Keratinocyte (primary cell): ENCODE data around the gene WWC2. TPM values are rescaled to one million over a fixed set of nuclear protein-coding genes. Genes with fewer than 3 reads are reported as not detected.

Experiments used
- DNase-seq: peaks from one replicate; pipeline ENCODE4 v3.0.0-alpha.2; 2011; ENCODE audit warnings: low read depth, missing footprints, low spot score
- FAIRE-seq: peaks from 2 replicates; lab custom pipeline; 2011; peaks lifted over from hg19 to GRCh38; lab: Jason Lieb, UNC
- H2AFZ ChIP-seq: 2 replicates; pipeline ENCODE4 v1.6.0; 2012; ENCODE audit warnings: low read length, control low read depth, inconsistent platforms; ENCODE audit not compliant: control insufficient read depth
- H3K27ac ChIP-seq: 2 replicates; pipeline ENCODE4 v1.5.1; 2011; ENCODE audit warnings: low read length; ENCODE audit not compliant: control insufficient read depth, insufficient read depth
- H3K27me3 ChIP-seq: 3 replicates; pipeline ENCODE4 v1.6.0; 2011; ENCODE audit warnings: low read length; ENCODE audit not compliant: control insufficient read depth, insufficient read depth; ENCODE audit errors: extremely low read depth
- H3K36me3 ChIP-seq, 2 experiments: 2 replicates in 1 of 2; 3 replicates in 1 of 2; pipeline ENCODE4 v1.5.1; 2011; ENCODE audit warnings: low read length in 2 of 2, mild to moderate bottlenecking in 1 of 2; ENCODE audit not compliant: control insufficient read depth in 2 of 2, insufficient read depth in 2 of 2; ENCODE audit errors: extremely low read depth in 1 of 2
- H3K4me1 ChIP-seq: 3 replicates; pipeline ENCODE4 v1.5.1; 2011; ENCODE audit warnings: low read length; ENCODE audit not compliant: control insufficient read depth, insufficient read depth; ENCODE audit errors: extremely low read depth
- H3K4me2 ChIP-seq: 3 replicates; pipeline ENCODE4 v1.6.0; 2011; ENCODE audit warnings: low read depth, low read length; ENCODE audit not compliant: control insufficient read depth, insufficient read depth; ENCODE audit errors: extremely low read depth
- H3K4me3 ChIP-seq, 3 experiments: fragments of 200-600 bp in 1 of 3; sonication (generic) in 1 of 3; 2 replicates in 2 of 3; 3 replicates in 1 of 3; pipeline ENCODE4 v1.5.1; 2011 to 2016; ENCODE audit warnings: low read length in 3 of 3, mild to moderate bottlenecking in 3 of 3, control low read depth in 2 of 3, inconsistent platforms in 1 of 3, low read depth in 1 of 3, mixed read lengths in 1 of 3, mixed run types in 1 of 3, moderate library complexity in 1 of 3; ENCODE audit not compliant: control insufficient read depth in 2 of 3, insufficient read depth in 2 of 3; ENCODE audit errors: extremely low read depth in 1 of 3
- H3K79me2 ChIP-seq: 2 replicates; pipeline ENCODE4 v1.6.0; 2012; ENCODE audit warnings: low read length; ENCODE audit not compliant: control insufficient read depth, insufficient read depth
- H3K9ac ChIP-seq: 3 replicates; pipeline ENCODE4 v1.6.0; 2011; ENCODE audit warnings: low read length; ENCODE audit not compliant: control insufficient read depth, insufficient read depth; ENCODE audit errors: extremely low read depth
- H3K9me1 ChIP-seq: 3 replicates; pipeline ENCODE4 v1.6.0; 2011; ENCODE audit warnings: low read length; ENCODE audit not compliant: control insufficient read depth, insufficient read depth; ENCODE audit errors: extremely low read depth
- H3K9me3 ChIP-seq: 2 replicates; pipeline ENCODE4 v1.5.1; 2012; ENCODE audit warnings: low read depth, low read length; ENCODE audit not compliant: control insufficient read depth
- H4K20me1 ChIP-seq: 3 replicates; pipeline ENCODE4 v1.6.0; 2011; ENCODE audit warnings: low read length; ENCODE audit not compliant: control insufficient read depth, insufficient read depth; ENCODE audit errors: extremely low read depth
- CTCF ChIP-seq, 3 experiments: IDR thresholded peaks in 1 of 3; conservative IDR thresholded peaks in 1 of 3; optimal IDR thresholded peaks in 1 of 3; 2 replicates in 2 of 3; 3 replicates in 1 of 3; pipeline versions ENCODE3 to v1.5.1; 2011; ENCODE audit warnings: low read length in 3 of 3, mild to moderate bottlenecking in 3 of 3, moderate library complexity in 2 of 3, control low read depth in 1 of 3, inconsistent platforms in 1 of 3; ENCODE audit not compliant: insufficient read depth in 2 of 3; ENCODE audit errors: extremely low read depth in 1 of 3
- EZH2 ChIP-seq: IDR thresholded peaks from one replicate; pipeline ENCODE4 v1.6.1; 2012; ENCODE audit warnings: inconsistent platforms, mild to moderate bottlenecking, low read length, moderate library complexity
- dilution Hi-C: fragments of 300-500 bp; cut with MboI; formaldehyde crosslinking; loops from one replicate; pipeline ENCODE4 v1.7.0; 2020; ENCODE audit warnings: low sequenced_read_pairs; ENCODE audit not compliant: extremely low pct_ligation_motif_present
- polyA plus RNA-seq, 5 experiments: library from polyadenylated mRNA; depleted of rRNA in 3 of 5; stranded (reverse) in 3 of 5; stranded (forward) in 1 of 5; unstranded in 1 of 5; fragments of >200 nt; gene quantifications; 1 replicate in 1 of 5; 2 replicates in 3 of 5; 3 replicates in 1 of 5; pipeline versions ENCODE4 v1.2.1 to v1.2.3, GENCODE V29; 2011 to 2012; ENCODE audit warnings: missing spikeins in 2 of 5, low read depth in 1 of 5, low replicate concordance in 1 of 5

Gene WWC2
- polyA plus RNA-seq, 1 donor (not counting 4 experiments of a cell fraction or from before 2014, with no cell fraction given), result 15.4 TPM

- DNase-seq, result no peak
- Histone ChIP-seq H3K9ac (no peak overlapping the region), H3K27ac (no peak overlapping the region), H3K79me2 (peaks cover 55% of the 10 kb centered on the region), H3K27me3 (no peaks in the 10 kb centered on the region), H3K4me1 (no peaks in the 10 kb centered on the region), H3K4me2 (no peak overlapping the region), H2AFZ (no peak overlapping the region), H3K4me3 (no peak overlapping the region), H4K20me1 (no peaks in the 10 kb centered on the region), H3K36me3 (no peaks in the 10 kb centered on the region), H3K9me3 (no peaks in the 10 kb centered on the region), H3K9me1 (no peaks in the 10 kb centered on the region)
- dilution Hi-C loops, result no loop called here
- TF ChIP-seq EZH2, result no peak
- TF ChIP-seq CTCF (optimal IDR thresholded peaks at IDR 0.05 in 1 of 3, IDR thresholded peaks at IDR 0.05 in 1 of 3, conservative IDR thresholded peaks at IDR 0.05 in 1 of 3; ENCODE audit: extremely low read depth in 1 of 3, insufficient read depth in 2 of 3, low read length in 3 of 3), result no peak
- FAIRE-seq, result no peak
Observed at GRCh38 chr4:183157215-183157614, 58.2 kb downstream of the WWC2 start.

GRCh38 chr4:183158062-183158461 lies 59.0 kb downstream of the WWC2 start:
- DNase-seq (no peak), FAIRE-seq (no peak)
- Histone ChIP-seq H3K9me3 (no peaks in the 10 kb centered on the region), H3K27ac (no peak overlapping the region), H3K27me3 (no peaks in the 10 kb centered on the region), H3K9me1 (no peaks in the 10 kb centered on the region), H3K36me3 (no peaks in the 10 kb centered on the region), H3K4me1 (no peaks in the 10 kb centered on the region), H3K4me2 (no peak overlapping the region), H2AFZ (no peak overlapping the region), H4K20me1 (no peaks in the 10 kb centered on the region), H3K4me3 (no peak overlapping the region), H3K79me2 (peaks cover 53% of the 10 kb centered on the region), H3K9ac (no peak overlapping the region)
- dilution Hi-C loops, result no loop called here
- TF ChIP-seq CTCF (optimal IDR thresholded peaks at IDR 0.05 in 1 of 3, IDR thresholded peaks at IDR 0.05 in 1 of 3, conservative IDR thresholded peaks at IDR 0.05 in 1 of 3; ENCODE audit: extremely low read depth in 1 of 3, insufficient read depth in 2 of 3, low read length in 3 of 3) (no peak), EZH2 (no peak)
